GM12891 (cell line): Measurements from ENCODE around the gene MYG1.

Source experiments
- POLR2A ChIP-seq: IDR thresholded peaks from 2 replicates; pipeline ENCODE4 v1.6.1; 2011; ENCODE audit warnings: low read depth, low read length, control low read depth
- POLR2AphosphoS5 ChIP-seq: IDR thresholded peaks from 2 replicates; pipeline ENCODE4 v1.6.1; 2011; ENCODE audit warnings: low read depth, low read length, control low read depth

GRCh38 chr12:53352331-53353256 is 53.1 kb downstream of the MYG1 start:
- TF ChIP-seq POLR2AphosphoS5 (no peak), POLR2A (no peak)
